HEK293 (cell line): ENCODE results near the gene CDC42EP1.

Source experiments
- CTCF ChIA-PET: fragments of 350-600 bp; formaldehyde crosslinking; extraction: SDS; loops from one replicate; lab custom pipeline; 2021; ENCODE audit warnings: antibody characterized with exemption; lab: Yijun Ruan, JAX
- POLR2A ChIA-PET: fragments of 300-600 bp; formaldehyde crosslinking; extraction: SDS; loops from one replicate; lab custom pipeline; 2020; ENCODE audit warnings: antibody characterized with exemption, inconsistent platforms; lab: Yijun Ruan, JAX
- H3K27ac ChIP-seq: fragments of 200-500 bp; sonication (Bioruptor generic); 2 replicates; pipeline ENCODE4 v1.5.1; 2014; ENCODE audit warnings: low read depth, low read length, control low read depth, inconsistent platforms; ENCODE audit errors: extremely low read depth
- H3K36me3 ChIP-seq, 2 experiments: fragments of 200-500 bp in 1 of 2; sonication (Bioruptor generic) in 1 of 2; 1 replicate in 1 of 2; 2 replicates in 1 of 2; pipeline ENCODE4 v1.5.1; 2014 to 2017; ENCODE audit warnings: inconsistent platforms in 2 of 2, low read length in 2 of 2; ENCODE audit not compliant: control insufficient read depth in 2 of 2, insufficient read depth in 1 of 2
- H3K4me1 ChIP-seq: fragments of 200-500 bp; sonication (Bioruptor generic); 2 replicates; pipeline ENCODE4 v1.5.1; 2014; ENCODE audit warnings: mild to moderate bottlenecking, low read length, inconsistent platforms; ENCODE audit not compliant: control insufficient read depth, insufficient read depth
- H3K4me3 ChIP-seq: 2 replicates; pipeline ENCODE4 v1.5.1; 2011; ENCODE audit warnings: low read depth, mild to moderate bottlenecking, control low read depth, low read length, moderate library complexity
- H3K9me3 ChIP-seq: fragments of 200-500 bp; sonication (Bioruptor generic); 2 replicates; pipeline ENCODE4 v1.5.1; 2014; ENCODE audit warnings: low read depth, low read length, inconsistent platforms; ENCODE audit not compliant: control insufficient read depth, insufficient read depth
- EGR2 ChIP-seq: fragments of 450-650 bp; formaldehyde crosslinking; IDR thresholded peaks from 2 replicates; pipeline ENCODE4 v1.5.1; 2016; ENCODE audit warnings: low read depth, missing biosample characterization, missing genetic modification characterization
- KLF1 ChIP-seq: fragments of 450-650 bp; formaldehyde crosslinking; IDR thresholded peaks from 2 replicates; pipeline ENCODE4 v1.5.1; 2016; ENCODE audit warnings: missing biosample characterization, missing genetic modification characterization
- KLF7 ChIP-seq: fragments of 450-650 bp; formaldehyde crosslinking; IDR thresholded peaks from 2 replicates; pipeline ENCODE4 v1.5.1; 2016; ENCODE audit warnings: missing biosample characterization, missing genetic modification characterization, borderline replicate concordance
- MYNN ChIP-seq: fragments of 450-650 bp; formaldehyde crosslinking; IDR thresholded peaks from 2 replicates; pipeline ENCODE4 v1.5.1; 2016; ENCODE audit warnings: missing biosample characterization, missing genetic modification characterization, borderline replicate concordance
- ZBTB17 ChIP-seq: fragments of 450-650 bp; formaldehyde crosslinking; IDR thresholded peaks from 2 replicates; pipeline ENCODE4 v1.5.1; 2016; ENCODE audit warnings: missing biosample characterization, missing genetic modification characterization
- ZBTB20 ChIP-seq: fragments of 450-650 bp; formaldehyde crosslinking; IDR thresholded peaks from 2 replicates; pipeline ENCODE4 v1.5.1; 2016; ENCODE audit warnings: missing biosample characterization, missing genetic modification characterization
- ZNF132 ChIP-seq: fragments of 450-650 bp; formaldehyde crosslinking; IDR thresholded peaks from 2 replicates; pipeline ENCODE4 v1.5.1; 2017; ENCODE audit warnings: missing biosample characterization, missing genetic modification characterization, borderline replicate concordance
- ZNF175 ChIP-seq: fragments of 450-650 bp; formaldehyde crosslinking; IDR thresholded peaks from 2 replicates; pipeline ENCODE4 v1.5.1; 2016; ENCODE audit warnings: missing biosample characterization, missing genetic modification characterization
- ZNF214 ChIP-seq: fragments of 450-650 bp; formaldehyde crosslinking; IDR thresholded peaks from 2 replicates; pipeline ENCODE4 v1.5.1; 2017; ENCODE audit warnings: missing biosample characterization, mild to moderate bottlenecking, missing genetic modification characterization, borderline replicate concordance
- ZNF473 ChIP-seq: fragments of 450-650 bp; formaldehyde crosslinking; IDR thresholded peaks from 2 replicates; pipeline ENCODE4 v1.5.1; 2017; ENCODE audit warnings: missing biosample characterization, missing genetic modification characterization
- ZNF571 ChIP-seq: fragments of 450-650 bp; formaldehyde crosslinking; IDR thresholded peaks from 2 replicates; pipeline ENCODE4 v1.5.0; 2017; ENCODE audit warnings: missing biosample characterization, missing genetic modification characterization
- ZNF626 ChIP-seq: fragments of 450-650 bp; sonication (Bioruptor Pico); formaldehyde crosslinking; IDR thresholded peaks from 2 replicates; pipeline ENCODE4 v1.5.1; 2018; ENCODE audit warnings: missing biosample characterization, missing genetic modification characterization, inconsistent platforms
- ZNF837 ChIP-seq: fragments of 450-650 bp; formaldehyde crosslinking; IDR thresholded peaks from 2 replicates; pipeline ENCODE4 v1.5.1; 2016; ENCODE audit warnings: missing biosample characterization, missing genetic modification characterization
- TF ChIP-seq, protein P1 (sequence below): fragments of 450-650 bp; formaldehyde crosslinking; IDR thresholded peaks from 2 replicates; pipeline ENCODE4; 2016; ENCODE audit warnings: missing biosample characterization, missing genetic modification characterization
- TF ChIP-seq, protein P2 (sequence below): fragments of 450-650 bp; formaldehyde crosslinking; IDR thresholded peaks from 2 replicates; pipeline ENCODE4 v1.5.1; 2017; ENCODE audit warnings: missing biosample characterization, mild to moderate bottlenecking, missing genetic modification characterization, moderate library complexity

CDC42EP1 gene

GRCh38 chr22:37618674-37619073 lies 58.4 kb downstream of the CDC42EP1 start:
- CTCF ChIA-PET = interaction anchor here (0.5 to 3.8 kb wide), 8 partner anchors 9 to 245 kb away, joined by 3 to 18 read pairs (median 3); no protein-coding TSS in a partner anchor
- peaks cover 17 to 78% of the 10 kb centered on the region in 2 experiments for H3K36me3 ChIP-seq
- POLR2A ChIA-PET = interaction anchor here (0.8 to 1.0 kb wide), 2 partner anchors 9 to 67 kb away, joined by 3 to 6 read pairs; partner anchors contain the start of gene NOL12
- TF ChIP-seq ZNF214 (tag by site-specific recombination) (no peak), ZBTB17 (no peak), ZNF175 (no peak), MYNN (tag by site-specific recombination) (no peak), ZNF571 (tag by site-specific recombination) (no peak), ZNF132 (tag by site-specific recombination) (no peak), ZNF626 (no peak), KLF7 (no peak), ZNF837 (tag by site-specific recombination) (no peak), KLF1 (tag by site-specific recombination) (no peak), ZNF473 (no peak), EGR2 (tag by site-specific recombination) (no peak), ZBTB20 (tag by site-specific recombination) (no peak)
- TF ChIP-seq, protein P1, sequence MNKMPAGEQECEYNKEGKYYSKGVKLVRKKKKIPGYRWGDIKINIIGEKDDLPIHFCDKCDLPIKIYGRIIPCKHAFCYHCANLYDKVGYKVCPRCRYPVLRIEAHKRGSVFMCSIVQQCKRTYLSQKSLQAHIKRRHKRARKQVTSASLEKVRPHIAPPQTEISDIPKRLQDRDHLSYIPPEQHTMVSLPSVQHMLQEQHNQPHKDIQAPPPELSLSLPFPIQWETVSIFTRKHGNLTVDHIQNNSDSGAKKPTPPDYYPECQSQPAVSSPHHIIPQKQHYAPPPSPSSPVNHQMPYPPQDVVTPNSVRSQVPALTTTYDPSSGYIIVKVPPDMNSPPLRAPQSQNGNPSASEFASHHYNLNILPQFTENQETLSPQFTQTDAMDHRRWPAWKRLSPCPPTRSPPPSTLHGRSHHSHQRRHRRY (tag by site-specific recombination) = no peak
- TF ChIP-seq, protein P2, sequence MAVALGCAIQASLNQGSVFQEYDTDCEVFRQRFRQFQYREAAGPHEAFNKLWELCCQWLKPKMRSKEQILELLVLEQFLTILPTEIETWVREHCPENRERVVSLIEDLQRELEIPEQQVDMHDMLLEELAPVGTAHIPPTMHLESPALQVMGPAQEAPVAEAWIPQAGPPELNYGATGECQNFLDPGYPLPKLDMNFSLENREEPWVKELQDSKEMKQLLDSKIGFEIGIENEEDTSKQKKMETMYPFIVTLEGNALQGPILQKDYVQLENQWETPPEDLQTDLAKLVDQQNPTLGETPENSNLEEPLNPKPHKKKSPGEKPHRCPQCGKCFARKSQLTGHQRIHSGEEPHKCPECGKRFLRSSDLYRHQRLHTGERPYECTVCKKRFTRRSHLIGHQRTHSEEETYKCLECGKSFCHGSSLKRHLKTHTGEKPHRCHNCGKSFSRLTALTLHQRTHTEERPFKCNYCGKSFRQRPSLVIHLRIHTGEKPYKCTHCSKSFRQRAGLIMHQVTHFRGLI (tag by site-specific recombination) = no peak
- no peaks in the 10 kb centered on the region for H3K4me1 ChIP-seq
- H3K27ac ChIP-seq = no peak overlapping the region
- H3K4me3 ChIP-seq = no peak overlapping the region
- no peaks in the 10 kb centered on the region for H3K9me3 ChIP-seq
